Activated T-cell treated with anti-CD3 and anti-CD28 coated beads for 24 hours (primary cell): ENCODE results near the gene PTPN1.
"Not testable (repeated sequence)": the region's sequence is repeated elsewhere in the genome, so short reads cannot be mapped to it uniquely, and the experiment has no call there.

Experiments
- DNase-seq: peaks from one replicate; pipeline ENCODE4 v3.0.0-alpha.2; 2020; ENCODE audit warnings: low read depth

The PTPN1 gene

GRCh38 chr20:50610212-50610718, 100.1 kb downstream of the PTPN1 start:
- DNase-seq = no peak

- DNase-seq = no peak
These were observed 101.1 kb downstream of the PTPN1 start for GRCh38 chr20:50611128-50611810.

- no peak for DNase-seq
These were observed 103.4 kb downstream of the PTPN1 start for GRCh38 chr20:50613438-50614169.

GRCh38 chr20:50615407-50615806, 105.2 kb downstream of the PTPN1 start:
- DNase-seq = no peak

GRCh38 chr20:50617022-50617421, 106.8 kb downstream of the PTPN1 start:
- no peak for DNase-seq

- DNase-seq = no peak
These were observed 108.4 kb downstream of the PTPN1 start for GRCh38 chr20:50618537-50618936.

- not testable (repeated sequence) for DNase-seq
These were observed 110.3 kb downstream of the PTPN1 start for GRCh38 chr20:50620459-50620858.

GRCh38 chr20:50621068-50621665, 111.0 kb downstream of the PTPN1 start:
- no peak for DNase-seq

- no peak for DNase-seq
These were observed 114.3 kb downstream of the PTPN1 start for GRCh38 chr20:50624351-50625016.

- no peak for DNase-seq
These were observed 115.9 kb downstream of the PTPN1 start for GRCh38 chr20:50625986-50626677.

- no peak for DNase-seq
These were observed 117.6 kb downstream of the PTPN1 start for GRCh38 chr20:50627747-50628146.

GRCh38 chr20:50628332-50628731, 118.1 kb downstream of the PTPN1 start:
- no peak for DNase-seq

- DNase-seq = no peak
These were observed 118.9 kb downstream of the PTPN1 start for GRCh38 chr20:50628853-50629669.

GRCh38 chr20:50629670-50630045, 119.5 kb downstream of the PTPN1 start:
- no peak for DNase-seq

GRCh38 chr20:50630578-50631263, 120.5 kb downstream of the PTPN1 start:
- DNase-seq = no peak

GRCh38 chr20:50632236-50632635, 122.1 kb downstream of the PTPN1 start:
- no peak for DNase-seq

- DNase-seq = no peak
These were observed 122.5 kb downstream of the PTPN1 start for GRCh38 chr20:50632701-50633100.

- DNase-seq = no peak
These were observed 123.2 kb downstream of the PTPN1 start for GRCh38 chr20:50633361-50633760.

- DNase-seq = no peak
These were observed 124.0 kb downstream of the PTPN1 start for GRCh38 chr20:50634191-50634590.
